Measurements from ENCODE around the gene IQCH.

DNA sequence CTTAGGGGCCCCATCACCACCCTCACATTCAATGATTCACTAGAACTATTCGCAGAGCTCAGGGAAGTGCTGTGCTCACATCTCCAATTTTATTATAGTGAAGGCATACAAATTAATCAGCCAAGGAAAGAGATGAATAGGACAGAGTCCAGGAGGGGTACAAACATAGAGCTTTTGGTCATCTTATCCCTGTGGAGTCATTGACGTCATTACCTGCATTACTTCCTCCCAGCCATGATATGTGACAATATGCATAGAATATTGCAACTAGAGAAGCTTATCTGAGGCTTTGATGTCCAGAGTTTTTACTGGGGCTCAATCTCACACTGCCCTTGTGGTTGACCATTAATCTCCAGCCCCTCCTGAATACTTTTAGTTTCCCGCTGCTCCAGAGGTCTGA is 1.5 kb downstream of the IQCH start:
- no peak for TF ChIP-seq POLR2A (IDR thresholded peaks at IDR 0.05)
- TF ChIP-seq POLR2AphosphoS5 (IDR thresholded peaks at IDR 0.05): no peak

All from transverse colon (tissue), 3 donors.